Measurements from ENCODE around the gene KRTDAP.
A peak's percentile ranks its signal among the peaks of the same experiment; 100 is the strongest.
"Not testable (repeated sequence)": the region's sequence is repeated elsewhere in the genome, so short reads cannot be mapped to it uniquely, and the experiment has no call there.

KRTDAP gene

GRCh38 chr19:35484252-35485036 lies 5.8 kb downstream of the KRTDAP start:
- DNase-seq (ENCODE audit: low spot score in 2 of 2) (peak; percentile 51 to 63), ATAC-seq (ENCODE audit: low read depth) (peak; percentile 99)
- Mint-ChIP-seq H3K27ac (no peak overlapping the region), H3K27me3 (no peaks in the 10 kb centered on the region), H3K4me3 (peak overlapping the region; percentile 65), H3K4me1 (peaks cover 15% of the 10 kb centered on the region), H3K36me3 (no peaks in the 10 kb centered on the region), H3K9me3 (no peaks in the 10 kb centered on the region)

GRCh38 chr19:35483089-35483488 lies 7.2 kb downstream of the KRTDAP start:
- Mint-ChIP-seq H3K27ac (no peak overlapping the region), H3K9me3 (no peaks in the 10 kb centered on the region), H3K36me3 (no peaks in the 10 kb centered on the region), H3K4me3 (no peak overlapping the region), H3K4me1 (peaks cover 15% of the 10 kb centered on the region), H3K27me3 (no peaks in the 10 kb centered on the region)
- no peak for ATAC-seq (ENCODE audit: low read depth)
- DNase-seq (ENCODE audit: low spot score in 2 of 2) = no peak

- ATAC-seq (ENCODE audit: low read depth) (no peak), DNase-seq (ENCODE audit: low spot score in 2 of 2) (no peak)
- Mint-ChIP-seq H3K27ac (no peak overlapping the region), H3K9me3 (no peaks in the 10 kb centered on the region), H3K27me3 (peaks cover 4% of the 10 kb centered on the region), H3K36me3 (no peaks in the 10 kb centered on the region), H3K4me3 (no peak overlapping the region), H3K4me1 (peaks cover 2% of the 10 kb centered on the region)
Observed at GRCh38 chr19:35478794-35479677, 11.2 kb downstream of the KRTDAP start.

- no peak for ATAC-seq (ENCODE audit: low read depth)
Observed at GRCh38 chr19:35476149-35476548, 14.1 kb downstream of the KRTDAP start.

GRCh38 chr19:35474594-35474993 lies 15.7 kb downstream of the KRTDAP start:
- not testable (repeated sequence) for DNase-seq (ENCODE audit: low spot score in 2 of 2); ATAC-seq (ENCODE audit: low read depth); H3K36me3 Mint-ChIP-seq; H3K27ac Mint-ChIP-seq; H3K27me3 Mint-ChIP-seq; H3K4me1 Mint-ChIP-seq; H3K9me3 Mint-ChIP-seq; H3K4me3 Mint-ChIP-seq

More at GRCh38 chr19:35476149-35476548, 14.1 kb downstream of the KRTDAP start:
- H3K27me3 Mint-ChIP-seq = peaks cover 4% of the 10 kb centered on the region
- no peak overlapping the region for H3K27ac Mint-ChIP-seq
- no peaks in the 10 kb centered on the region for H3K9me3 Mint-ChIP-seq
- no peaks in the 10 kb centered on the region for H3K36me3 Mint-ChIP-seq
- H3K4me1 Mint-ChIP-seq = no peaks in the 10 kb centered on the region
- H3K4me3 Mint-ChIP-seq = no peak overlapping the region
- no peak for DNase-seq (ENCODE audit: low spot score in 2 of 2)

- ATAC-seq (ENCODE audit: low read depth) = no peak
Observed at GRCh38 chr19:35474104-35474503, 16.2 kb downstream of the KRTDAP start.

GRCh38 chr19:35471946-35472345 lies 18.3 kb downstream of the KRTDAP start:
- H3K4me3 Mint-ChIP-seq = no peak overlapping the region
- H3K27me3 Mint-ChIP-seq = peaks cover 4% of the 10 kb centered on the region
- no peaks in the 10 kb centered on the region for H3K36me3 Mint-ChIP-seq
- no peak for DNase-seq (ENCODE audit: low spot score in 2 of 2)
- peaks cover 6% of the 10 kb centered on the region for H3K4me1 Mint-ChIP-seq
- H3K9me3 Mint-ChIP-seq = no peaks in the 10 kb centered on the region
- no peak for ATAC-seq (ENCODE audit: low read depth)
- no peak overlapping the region for H3K27ac Mint-ChIP-seq

More at GRCh38 chr19:35474104-35474503, 16.2 kb downstream of the KRTDAP start:
- Mint-ChIP-seq H3K4me3 (no peak overlapping the region), H3K27me3 (peaks cover 4% of the 10 kb centered on the region), H3K4me1 (peaks cover 4% of the 10 kb centered on the region), H3K27ac (no peak overlapping the region), H3K9me3 (no peaks in the 10 kb centered on the region), H3K36me3 (no peaks in the 10 kb centered on the region)
- no peak for DNase-seq (ENCODE audit: low spot score in 2 of 2)

- not testable (repeated sequence) for ATAC-seq (ENCODE audit: low read depth); H3K36me3 Mint-ChIP-seq; H3K27ac Mint-ChIP-seq; H3K4me3 Mint-ChIP-seq; H3K9me3 Mint-ChIP-seq; DNase-seq (ENCODE audit: low spot score in 2 of 2); H3K4me1 Mint-ChIP-seq; H3K27me3 Mint-ChIP-seq
Observed at GRCh38 chr19:35471075-35471474, 19.2 kb downstream of the KRTDAP start.

GRCh38 chr19:35470128-35470527 lies 20.1 kb downstream of the KRTDAP start:
- DNase-seq (ENCODE audit: low spot score in 2 of 2) (no peak), ATAC-seq (ENCODE audit: low read depth) (no peak)
- Mint-ChIP-seq H3K36me3 (no peaks in the 10 kb centered on the region), H3K9me3 (no peaks in the 10 kb centered on the region), H3K27ac (no peak overlapping the region), H3K4me1 (peaks cover 6% of the 10 kb centered on the region), H3K4me3 (no peak overlapping the region), H3K27me3 (no peaks in the 10 kb centered on the region)

GRCh38 chr19:35468637-35469036 lies 21.6 kb downstream of the KRTDAP start:
- ATAC-seq (ENCODE audit: low read depth) (peak; percentile 100), DNase-seq (ENCODE audit: low spot score in 2 of 2) (peak; percentile 62 to 70)
- H3K4me1 Mint-ChIP-seq = peaks cover 10% of the 10 kb centered on the region
- no peaks in the 10 kb centered on the region for H3K9me3 Mint-ChIP-seq
- H3K27ac Mint-ChIP-seq = no peak overlapping the region
- H3K36me3 Mint-ChIP-seq = no peaks in the 10 kb centered on the region
- H3K4me3 Mint-ChIP-seq = no peak overlapping the region
- no peaks in the 10 kb centered on the region for H3K27me3 Mint-ChIP-seq

GRCh38 chr19:35466259-35466658 lies 24.0 kb downstream of the KRTDAP start:
- Mint-ChIP-seq H3K36me3 (no peaks in the 10 kb centered on the region), H3K9me3 (no peaks in the 10 kb centered on the region), H3K4me1 (peaks cover 22% of the 10 kb centered on the region), H3K4me3 (no peak overlapping the region), H3K27me3 (no peaks in the 10 kb centered on the region), H3K27ac (no peak overlapping the region)
- ATAC-seq (ENCODE audit: low read depth) (no peak), DNase-seq (ENCODE audit: low spot score in 2 of 2) (no peak)

GRCh38 chr19:35462956-35463355 lies 27.3 kb downstream of the KRTDAP start:
- not testable (repeated sequence) for DNase-seq (ENCODE audit: low spot score in 2 of 2); H3K9me3 Mint-ChIP-seq; H3K36me3 Mint-ChIP-seq; H3K27me3 Mint-ChIP-seq; H3K4me3 Mint-ChIP-seq
- peak; percentile 11 for ATAC-seq (ENCODE audit: low read depth)
- H3K4me1 Mint-ChIP-seq = peaks cover 41% of the 10 kb centered on the region
- H3K27ac Mint-ChIP-seq = peak overlapping the region; percentile 46

GRCh38 chr19:35462476-35462953 lies 27.7 kb downstream of the KRTDAP start:
- DNase-seq (ENCODE audit: low spot score in 2 of 2) (peak; percentile 32 to 62), ATAC-seq (ENCODE audit: low read depth) (peak; percentile 83)
- Mint-ChIP-seq H3K27me3 (no peaks in the 10 kb centered on the region), H3K4me1 (peaks cover 42% of the 10 kb centered on the region), H3K27ac (peak overlapping the region; percentile 46), H3K36me3 (no peaks in the 10 kb centered on the region), H3K9me3 (no peaks in the 10 kb centered on the region), H3K4me3 (peak overlapping the region; percentile 70)

- not testable (repeated sequence) for H3K9me3 Mint-ChIP-seq; H3K27ac Mint-ChIP-seq; DNase-seq (ENCODE audit: low spot score in 2 of 2); H3K36me3 Mint-ChIP-seq; ATAC-seq (ENCODE audit: low read depth); H3K27me3 Mint-ChIP-seq; H3K4me3 Mint-ChIP-seq
- peaks cover 49% of the 10 kb centered on the region for H3K4me1 Mint-ChIP-seq
Observed at GRCh38 chr19:35461788-35462187, 28.5 kb downstream of the KRTDAP start.
